NB4 (cell line): ENCODE results near the gene KLF2.

Source experiments
- POLR2A ChIP-seq: IDR thresholded peaks from 2 replicates; pipeline ENCODE4 v1.6.1; 2011; ENCODE audit warnings: mild to moderate bottlenecking; ENCODE audit not compliant: insufficient read length; ENCODE audit errors: extremely low read depth
- TF ChIP-seq, protein P1 (sequence below): IDR thresholded peaks from 2 replicates; pipeline ENCODE4 v1.6.1; 2011; ENCODE audit warnings: low read depth, low read length

DNA sequence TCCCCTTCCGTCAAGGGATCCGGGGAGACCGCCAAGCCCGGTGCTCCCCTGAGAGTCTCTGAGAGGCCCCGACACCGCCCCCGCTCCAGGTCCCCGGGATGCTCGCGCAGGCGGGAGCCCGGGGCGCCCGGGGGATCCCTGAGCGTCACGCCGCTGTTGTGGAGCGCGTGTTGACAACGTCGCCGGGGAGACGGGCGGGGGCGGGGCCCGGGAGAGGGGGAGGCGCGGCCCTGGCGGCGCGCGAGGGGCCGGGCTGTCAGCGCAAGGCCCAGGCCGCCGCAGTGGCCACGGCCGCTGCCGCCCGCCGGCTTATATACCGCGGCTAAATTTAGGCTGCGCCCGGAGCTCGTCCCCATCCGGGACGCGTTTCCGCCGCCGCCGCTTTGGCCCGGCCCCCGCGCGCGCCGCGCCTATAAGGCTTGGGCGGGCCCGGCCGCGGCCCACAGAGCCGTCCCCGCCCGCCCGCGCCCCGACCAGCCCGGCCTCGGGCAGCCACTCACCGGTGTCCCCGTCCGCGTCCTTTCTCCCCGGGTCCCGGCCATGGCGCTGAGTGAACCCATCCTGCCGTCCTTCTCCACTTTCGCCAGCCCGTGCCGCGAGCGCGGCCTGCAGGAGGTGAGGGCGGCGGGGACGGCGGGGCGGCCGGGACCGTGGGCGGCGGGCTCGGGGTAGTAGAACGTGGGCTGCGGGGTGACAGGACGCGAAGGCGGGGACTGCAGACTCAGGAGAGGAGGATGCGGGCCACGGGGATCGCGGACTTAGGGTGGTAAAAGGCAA, at the start of gene KLF2:
- TF ChIP-seq, protein P1, sequence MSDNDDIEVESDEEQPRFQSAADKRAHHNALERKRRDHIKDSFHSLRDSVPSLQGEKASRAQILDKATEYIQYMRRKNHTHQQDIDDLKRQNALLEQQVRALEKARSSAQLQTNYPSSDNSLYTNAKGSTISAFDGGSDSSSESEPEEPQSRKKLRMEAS: peak; percentile 34; the same call in 1 of the 2 replicates
- peak; percentile 20 for TF ChIP-seq POLR2A
